ENCODE measurements around the gene DDX27.
A peak's percentile ranks its signal among the peaks of the same experiment; 100 is the strongest.
"Not testable (repeated sequence)": the region's sequence is repeated elsewhere in the genome, so short reads cannot be mapped to it uniquely, and the experiment has no call there.

The DDX27 gene, protein sequence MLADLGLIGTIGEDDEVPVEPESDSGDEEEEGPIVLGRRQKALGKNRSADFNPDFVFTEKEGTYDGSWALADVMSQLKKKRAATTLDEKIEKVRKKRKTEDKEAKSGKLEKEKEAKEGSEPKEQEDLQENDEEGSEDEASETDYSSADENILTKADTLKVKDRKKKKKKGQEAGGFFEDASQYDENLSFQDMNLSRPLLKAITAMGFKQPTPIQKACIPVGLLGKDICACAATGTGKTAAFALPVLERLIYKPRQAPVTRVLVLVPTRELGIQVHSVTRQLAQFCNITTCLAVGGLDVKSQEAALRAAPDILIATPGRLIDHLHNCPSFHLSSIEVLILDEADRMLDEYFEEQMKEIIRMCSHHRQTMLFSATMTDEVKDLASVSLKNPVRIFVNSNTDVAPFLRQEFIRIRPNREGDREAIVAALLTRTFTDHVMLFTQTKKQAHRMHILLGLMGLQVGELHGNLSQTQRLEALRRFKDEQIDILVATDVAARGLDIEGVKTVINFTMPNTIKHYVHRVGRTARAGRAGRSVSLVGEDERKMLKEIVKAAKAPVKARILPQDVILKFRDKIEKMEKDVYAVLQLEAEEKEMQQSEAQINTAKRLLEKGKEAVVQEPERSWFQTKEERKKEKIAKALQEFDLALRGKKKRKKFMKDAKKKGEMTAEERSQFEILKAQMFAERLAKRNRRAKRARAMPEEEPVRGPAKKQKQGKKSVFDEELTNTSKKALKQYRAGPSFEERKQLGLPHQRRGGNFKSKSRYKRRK

DNA sequence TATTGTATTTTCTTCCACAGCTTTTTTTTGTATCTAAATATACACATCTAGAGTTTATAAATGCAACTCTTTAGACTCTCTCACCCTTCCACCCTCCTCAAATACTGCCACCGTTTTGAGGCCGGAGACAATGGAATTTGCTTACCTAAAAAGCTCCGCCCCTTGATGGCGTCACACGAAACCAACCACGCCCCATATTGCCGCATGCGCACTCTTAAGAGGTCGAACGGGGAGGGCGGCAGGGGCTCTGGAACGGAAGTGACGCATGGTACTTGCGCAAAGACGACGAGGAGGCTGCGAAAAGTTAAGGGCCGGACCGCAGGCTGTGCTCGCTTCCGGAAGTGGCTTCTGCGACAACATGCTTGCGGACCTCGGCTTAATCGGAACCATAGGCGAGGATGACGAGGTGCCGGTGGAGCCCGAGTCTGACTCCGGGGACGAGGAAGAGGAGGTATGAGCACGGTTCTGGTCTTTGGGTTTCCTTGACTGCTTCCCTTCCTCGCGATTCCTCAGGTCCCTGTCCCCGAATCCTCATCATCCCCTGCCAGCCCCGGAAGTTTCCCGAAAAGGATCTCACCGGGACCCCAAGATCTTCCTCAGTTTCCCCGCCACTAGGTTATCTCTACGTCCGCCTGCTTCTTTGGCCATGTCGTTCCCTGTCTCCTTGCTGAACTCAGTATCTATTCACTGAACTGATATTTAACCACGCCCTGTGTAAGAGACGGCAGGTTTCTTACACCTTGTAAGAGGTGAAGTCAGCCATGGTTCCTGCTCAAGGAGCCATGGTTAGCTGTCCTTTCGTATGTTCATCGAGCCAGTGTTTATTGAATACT is at the start of gene DDX27:
Gene DDX27, plus strand, starts transcription at position 326 of the 833 bp plus-strand sequence. Its CDS starts 33 bp downstream, at position 359.
- DNase-seq (ENCODE audit: low read depth) = peak; percentile 92

DNA sequence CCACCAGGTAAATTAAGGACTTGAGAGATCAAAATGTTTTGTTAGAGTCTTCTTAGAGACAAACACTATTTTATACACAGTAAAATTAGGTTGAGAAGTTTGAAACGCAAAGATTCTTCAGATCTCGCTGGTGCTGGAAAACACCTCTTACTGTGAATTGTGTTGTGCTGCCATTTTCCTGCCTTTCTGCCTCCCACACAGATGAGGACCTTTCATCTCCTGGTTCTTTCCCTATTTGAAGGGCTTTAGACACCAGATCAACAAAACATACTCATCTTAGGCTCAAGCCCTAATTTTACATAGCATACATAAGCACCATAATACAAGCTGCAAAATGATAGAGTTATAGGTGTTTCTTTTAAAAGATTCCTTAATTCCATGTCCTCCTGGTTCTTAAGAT is 49.7 kb upstream of the DDX27 start:
- no peak for DNase-seq (ENCODE audit: low read depth)

DNA sequence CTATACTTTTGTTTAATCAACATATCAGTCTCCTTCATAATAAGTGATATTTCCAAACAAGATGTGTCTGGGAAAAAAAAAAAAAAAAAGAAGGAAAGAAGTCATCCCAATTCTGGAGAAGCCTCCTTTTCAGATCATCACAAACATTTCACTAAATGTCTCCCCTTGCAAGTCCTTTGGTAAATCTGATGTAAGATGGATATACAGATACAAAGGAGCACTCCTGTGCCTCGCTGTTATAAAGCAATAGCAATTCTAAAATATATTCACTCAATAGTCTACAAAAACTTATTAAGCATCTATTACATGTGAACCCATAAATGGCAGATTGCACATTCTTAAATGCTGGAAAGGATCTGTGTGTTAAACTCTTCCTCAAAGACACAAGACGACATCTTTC is 48.5 kb upstream of the DDX27 start:
- no peak for DNase-seq (ENCODE audit: low read depth)

DNA sequence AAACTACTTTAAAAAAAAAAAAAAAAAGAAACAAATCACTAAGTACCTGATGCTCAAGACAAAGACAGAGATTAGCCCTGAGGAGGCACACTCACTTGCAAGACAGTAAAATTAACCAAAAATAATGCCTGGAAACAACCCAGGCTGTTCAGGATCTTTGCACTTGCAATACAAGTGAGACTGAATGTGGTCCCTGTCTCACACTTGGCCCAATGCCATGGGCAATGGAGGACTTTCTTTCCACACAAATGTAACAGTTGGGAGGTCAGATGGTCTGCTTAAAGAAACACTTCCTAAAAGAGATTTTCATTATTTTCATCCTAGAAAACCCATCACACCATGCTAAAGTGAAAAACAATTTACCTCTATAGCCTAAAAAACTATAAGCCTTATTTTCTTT is 47.3 kb upstream of the DDX27 start:
- DNase-seq (ENCODE audit: low read depth) = no peak

DNA sequence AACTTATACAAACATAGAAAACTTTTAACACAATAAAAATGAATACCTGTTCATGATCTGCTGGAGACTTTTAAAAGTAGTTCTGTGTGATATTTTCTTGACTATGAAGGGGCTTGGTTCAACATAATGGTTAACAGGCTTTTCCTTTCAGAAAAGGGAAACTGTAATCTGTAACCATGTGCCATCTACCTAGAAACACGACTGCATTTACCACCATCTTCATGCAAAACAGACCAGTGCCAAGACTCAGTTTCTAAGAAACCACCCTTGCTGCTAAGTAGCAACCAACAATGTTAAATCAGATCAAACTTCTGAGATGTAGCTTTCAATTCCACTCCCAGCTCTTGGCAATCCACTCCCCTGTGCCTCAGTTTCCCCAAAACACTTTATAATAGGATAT is 46.8 kb upstream of the DDX27 start:
- DNase-seq (ENCODE audit: low read depth) = no peak

DNA sequence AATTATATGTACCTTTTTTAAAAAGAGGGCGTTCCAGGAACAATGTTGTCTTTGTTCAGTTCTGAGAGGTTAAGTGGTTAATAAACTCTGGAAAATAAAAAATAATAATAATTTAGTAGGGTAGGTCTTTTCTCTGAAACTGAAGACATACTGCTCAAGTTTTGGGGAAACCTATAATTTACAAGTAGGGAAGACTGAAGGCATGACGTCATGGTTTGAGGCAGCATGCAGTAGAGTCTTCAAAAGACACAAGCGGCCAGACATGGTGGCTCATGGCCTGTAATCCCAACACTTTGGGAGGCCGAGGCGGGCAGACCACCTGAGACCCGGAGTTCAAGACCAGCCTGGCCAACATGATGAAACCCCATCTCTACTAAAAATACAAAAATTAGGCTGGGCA is 45.0 kb upstream of the DDX27 start:
- DNase-seq (ENCODE audit: low read depth) = no peak

DNA sequence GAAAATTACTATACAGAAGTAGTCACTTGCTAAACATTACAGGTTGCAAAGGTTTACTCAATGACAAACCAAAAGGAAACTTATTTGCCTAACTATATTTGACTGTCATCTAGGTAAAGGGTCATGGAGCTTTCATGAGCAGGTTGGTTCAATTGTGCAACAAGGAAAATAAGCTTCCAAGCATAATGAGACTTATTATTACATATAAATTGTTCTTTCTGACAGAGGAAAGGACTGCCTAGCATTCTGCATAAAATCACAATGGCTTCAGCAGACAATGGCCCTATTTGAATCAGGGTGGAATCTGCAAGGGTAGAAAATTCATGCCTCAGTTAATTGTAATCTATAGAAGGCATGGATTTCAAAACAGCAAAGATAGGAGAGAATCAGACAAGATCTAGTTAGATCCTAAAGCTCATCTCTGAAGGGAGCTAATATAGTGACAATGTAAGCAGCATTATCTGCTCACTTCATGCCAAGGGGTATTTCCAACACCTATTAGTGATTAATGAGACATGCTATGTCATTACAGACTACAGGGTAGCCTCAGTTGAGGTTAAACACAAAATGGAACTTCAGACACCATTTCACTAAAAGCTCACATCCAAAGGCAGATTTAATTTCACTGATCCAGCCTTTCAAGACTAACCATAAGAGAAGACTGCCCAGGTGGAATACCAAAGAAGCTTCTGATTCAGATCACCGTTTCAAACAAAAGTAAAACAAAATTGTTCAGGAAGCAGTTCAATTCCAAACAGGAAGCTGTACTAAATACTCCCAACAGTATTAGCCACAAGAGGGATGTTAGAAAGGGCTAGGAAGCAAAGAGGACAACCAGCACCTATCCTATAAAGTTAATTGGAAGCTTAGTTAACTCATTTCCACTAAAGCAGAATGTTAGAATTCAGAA is 39.6 kb upstream of the DDX27 start:
- no peak for DNase-seq (ENCODE audit: low read depth)

DNA sequence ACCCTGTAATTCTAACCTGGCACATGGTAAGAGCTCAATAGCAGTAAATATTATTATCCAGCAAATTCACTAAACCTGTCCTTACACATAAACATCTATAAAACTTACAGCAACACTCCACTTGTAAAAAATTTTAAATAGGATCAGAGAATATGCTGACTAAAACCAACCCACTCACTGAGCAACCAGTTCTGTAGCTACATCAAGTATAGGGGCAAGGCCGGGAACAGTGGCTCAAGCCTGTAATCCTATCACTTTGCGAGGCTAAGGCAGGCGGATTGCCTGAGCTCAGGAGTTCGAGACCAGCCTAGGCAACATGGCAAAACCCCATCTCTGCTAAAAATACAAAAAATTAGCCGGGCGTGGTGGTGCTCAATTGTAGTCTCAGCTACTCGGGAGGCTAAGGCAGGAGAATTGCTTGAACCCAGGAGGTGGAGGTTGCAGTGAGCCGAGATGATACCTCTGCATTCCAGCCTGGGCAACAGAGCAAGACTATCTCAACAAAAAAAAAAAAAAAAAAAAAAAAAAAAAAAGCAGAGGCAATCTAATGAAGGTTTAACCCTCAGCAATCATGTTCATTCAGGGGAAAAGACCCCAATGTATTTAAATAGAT is 37.8 kb upstream of the DDX27 start:
- no peak for DNase-seq (ENCODE audit: low read depth)

DNA sequence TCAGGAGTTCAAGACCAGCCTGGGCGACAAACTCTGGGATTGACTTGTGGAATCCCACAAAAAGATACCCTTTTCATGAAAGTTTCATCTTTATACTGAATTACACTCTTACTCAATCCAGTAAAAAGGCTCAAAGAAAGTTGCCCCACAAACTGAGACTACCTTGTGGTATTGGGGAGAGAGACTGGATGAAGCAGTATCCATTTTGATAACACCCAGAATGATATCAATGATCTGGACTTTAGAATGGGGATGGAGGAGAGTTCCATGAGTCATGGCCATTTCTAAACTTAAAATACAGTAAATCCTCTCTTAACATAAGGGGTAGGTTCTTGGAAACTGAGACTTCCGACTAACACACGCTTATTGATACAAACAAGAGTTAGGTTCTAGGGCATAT is 35.8 kb upstream of the DDX27 start:
- DNase-seq (ENCODE audit: low read depth) = no peak

DNA sequence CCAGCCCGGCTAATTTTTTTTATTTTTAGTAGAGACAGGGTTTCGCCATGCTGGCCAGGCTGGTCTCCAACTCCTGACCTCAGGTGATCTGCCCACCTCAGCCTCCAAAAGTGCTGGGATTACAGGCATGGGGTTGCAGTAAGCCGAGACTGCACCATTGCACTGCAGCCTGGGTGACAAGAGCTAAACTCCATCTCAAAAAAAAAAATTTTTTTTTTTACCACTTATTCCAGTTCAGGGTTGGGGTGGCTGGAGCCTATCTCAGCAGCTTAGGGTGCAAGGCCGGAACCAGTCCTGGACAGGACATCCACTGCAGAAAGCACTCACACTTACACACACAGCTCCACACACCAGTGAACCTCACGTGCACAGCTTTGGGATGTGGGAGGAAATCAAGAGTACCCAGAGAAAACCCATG is 35.1 kb upstream of the DDX27 start:
- DNase-seq (ENCODE audit: low read depth) = not testable (repeated sequence)

DNA sequence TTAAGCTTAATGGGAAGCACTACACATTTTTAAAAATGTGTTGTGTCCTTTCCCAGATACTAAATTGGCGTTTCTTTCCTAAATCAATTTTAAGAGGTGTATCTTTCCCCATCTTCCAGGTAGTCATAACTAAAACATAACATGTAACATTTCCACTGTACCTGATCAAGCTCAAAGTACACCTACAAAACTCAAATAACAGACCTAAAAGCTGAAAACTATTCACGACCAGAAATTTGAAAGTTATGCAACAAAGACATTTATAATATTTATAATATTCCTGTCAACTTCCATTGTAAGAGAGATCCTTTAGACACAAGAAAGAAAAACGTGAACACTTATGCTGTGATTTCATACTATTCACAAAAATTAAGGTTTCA is 34.5 kb upstream of the DDX27 start:
- DNase-seq (ENCODE audit: low read depth) = no peak

DNA sequence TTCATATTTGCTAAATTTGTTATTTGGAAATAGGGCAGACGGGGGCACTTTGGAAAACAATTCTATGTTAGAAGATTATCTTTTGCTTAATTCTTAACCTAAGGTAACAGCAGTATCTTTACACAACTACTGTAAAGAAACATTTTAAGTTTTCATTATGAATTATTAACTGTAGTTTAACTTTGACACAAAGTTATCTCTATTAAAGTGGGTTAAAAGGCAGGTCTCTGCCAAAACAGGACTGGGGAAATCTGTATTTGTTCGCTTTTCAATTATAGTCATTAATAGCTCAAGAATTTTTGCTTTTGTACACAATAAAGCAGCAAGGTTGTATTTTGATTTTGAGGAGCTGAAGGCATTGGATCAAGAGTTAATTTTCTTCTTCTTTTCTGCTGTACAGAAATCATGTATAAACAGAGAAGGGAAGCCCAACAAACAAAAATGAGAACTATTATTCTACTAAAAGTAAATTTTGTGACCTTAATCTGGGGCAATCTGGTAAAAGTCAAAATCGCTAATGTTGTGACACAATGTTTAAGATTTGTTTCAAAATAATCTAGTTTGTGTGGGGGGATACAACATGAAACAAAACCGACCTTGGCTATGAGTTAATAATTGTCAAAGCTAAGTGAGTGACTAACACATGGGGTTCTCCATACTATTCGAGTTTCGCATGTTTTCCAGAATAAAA is 34.0 kb upstream of the DDX27 start:
- no peak for DNase-seq (ENCODE audit: low read depth)

DNA sequence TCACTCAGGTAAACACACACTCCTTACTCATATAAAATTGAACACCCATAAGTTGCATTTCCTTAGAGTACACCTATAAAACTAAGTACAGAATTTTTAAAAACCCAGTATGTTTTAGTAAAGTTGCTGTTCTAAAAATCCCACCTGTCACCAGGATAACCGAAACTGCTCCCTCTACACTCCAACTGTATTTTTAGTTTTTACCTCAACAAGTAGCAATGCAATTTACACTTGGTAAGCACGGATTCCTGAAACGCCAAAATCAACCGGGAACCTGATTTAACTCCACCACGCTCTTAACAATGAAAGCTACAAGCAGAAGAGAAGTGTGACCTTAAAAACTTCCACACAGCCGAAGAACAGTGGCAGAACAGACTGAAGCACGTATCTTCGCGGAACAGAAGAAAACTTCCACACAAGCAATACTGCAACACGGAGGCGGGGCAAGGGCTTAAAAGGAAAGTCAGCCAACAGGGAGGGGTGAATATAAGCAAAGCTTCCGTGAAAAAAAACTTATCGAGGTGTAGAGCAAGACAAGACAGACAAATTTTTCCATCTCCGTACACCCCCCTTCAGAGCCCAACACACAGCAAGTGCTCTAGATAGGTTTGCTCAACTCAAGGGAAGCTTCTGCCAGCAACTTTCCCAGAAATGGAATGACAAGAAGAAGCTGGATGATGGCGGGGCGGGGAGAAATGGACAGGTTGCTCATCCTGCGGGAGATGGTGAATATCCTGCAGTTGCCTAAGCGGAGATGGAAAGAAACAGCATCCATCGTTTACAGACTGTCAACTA is 32.5 kb upstream of the DDX27 start:
- DNase-seq (ENCODE audit: low read depth) = peak; percentile 26

DNA sequence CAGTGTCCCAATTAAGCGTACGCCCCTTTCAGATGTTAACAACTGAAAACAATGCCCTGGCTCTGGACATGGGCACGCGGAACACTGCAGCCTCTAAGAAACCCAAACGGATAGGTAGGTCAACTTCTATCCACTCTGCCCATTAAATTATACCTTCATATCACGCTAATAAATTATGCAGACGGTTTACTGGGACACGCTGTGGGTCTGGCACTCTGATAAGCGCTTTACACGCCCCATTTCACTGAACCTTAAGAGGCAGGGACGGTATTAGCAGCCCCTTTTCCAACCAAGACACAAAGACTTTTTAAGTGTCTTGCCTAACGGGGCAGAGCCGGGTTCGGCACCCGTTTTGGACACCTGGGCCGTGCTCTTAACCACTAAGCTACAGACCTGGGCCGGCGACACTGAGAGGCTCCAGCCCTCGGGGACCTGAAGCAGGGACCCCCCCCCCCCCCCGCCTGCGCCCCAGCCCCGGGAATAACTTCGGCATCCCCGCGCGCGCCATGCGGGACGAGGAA is 31.8 kb upstream of the DDX27 start:
- no peak for DNase-seq (ENCODE audit: low read depth)

DNA sequence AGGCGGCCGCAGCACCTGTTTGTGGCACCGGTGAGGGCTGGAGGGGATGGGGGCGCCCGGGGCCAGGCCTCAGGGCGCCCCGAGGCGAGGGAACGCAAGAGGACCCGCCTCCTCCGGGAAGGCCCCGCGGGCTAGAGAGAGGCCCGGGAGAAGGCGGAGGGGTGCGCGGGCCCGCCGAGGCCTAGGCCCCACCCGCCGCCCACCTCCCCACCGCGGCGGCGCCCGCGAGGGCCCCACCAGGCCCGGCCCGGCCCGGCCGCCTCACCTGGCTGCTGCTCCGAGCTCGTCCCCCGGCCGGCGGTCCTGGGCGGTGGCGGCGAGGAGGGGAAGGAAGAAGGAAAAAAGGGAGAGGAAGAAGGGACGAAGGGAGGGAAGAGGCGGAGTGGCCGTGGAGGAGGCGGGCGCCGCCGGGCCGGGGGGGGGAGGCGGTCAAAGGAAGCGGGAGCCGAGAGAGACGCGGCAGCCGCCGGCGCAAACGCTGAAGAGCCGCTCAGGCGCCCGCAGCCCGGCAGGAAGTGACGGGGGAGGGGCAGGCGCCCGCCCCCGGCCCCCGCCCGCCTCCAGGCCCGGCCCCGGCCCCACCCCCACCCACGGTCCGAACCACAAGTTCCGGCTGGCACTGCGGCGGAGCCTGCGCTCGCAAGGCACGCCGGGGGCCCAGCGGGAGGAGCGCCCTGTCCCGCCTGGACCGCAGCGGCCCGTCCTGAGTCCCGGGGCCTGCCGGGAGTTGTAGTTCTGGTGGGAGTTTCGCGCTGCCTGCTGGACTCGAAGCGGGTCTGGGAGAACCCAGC is 31.2 kb upstream of the DDX27 start, which contains the start of gene STAU1:
Gene STAU1, minus strand, starts transcription at position 484 of the 791 bp plus-strand sequence. CDS start 22,133 bp downstream, outside the sequence.
- peak; percentile 86 for DNase-seq (ENCODE audit: low read depth)

DNA sequence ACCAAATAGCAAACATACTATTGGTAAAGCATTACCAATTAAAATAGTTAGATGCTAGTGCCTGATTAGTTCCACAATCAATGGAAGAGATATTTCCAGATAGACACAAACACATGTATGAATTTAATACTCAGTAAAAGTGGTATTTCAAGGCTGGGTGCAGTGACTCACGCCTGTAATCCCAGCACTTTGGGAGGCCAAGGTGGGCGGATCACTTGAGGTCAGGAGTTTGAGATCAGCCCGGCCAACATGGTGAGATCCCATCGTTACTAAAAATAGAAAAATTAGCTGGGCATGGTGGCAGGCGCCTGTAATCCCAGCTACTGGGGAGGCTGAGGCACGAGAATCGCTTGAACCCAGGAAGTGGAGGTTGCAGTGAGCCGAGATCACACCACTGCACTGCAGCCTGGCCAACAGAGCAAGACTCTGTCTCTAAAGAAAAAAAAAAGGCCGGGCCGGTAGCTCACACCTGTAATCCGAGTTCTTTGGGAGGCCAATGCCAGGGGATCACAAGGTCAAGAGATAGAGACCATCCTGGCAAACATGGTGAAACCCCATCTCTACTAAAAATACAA is 26.2 kb upstream of the DDX27 start:
- not testable (repeated sequence) for DNase-seq (ENCODE audit: low read depth)

DNA sequence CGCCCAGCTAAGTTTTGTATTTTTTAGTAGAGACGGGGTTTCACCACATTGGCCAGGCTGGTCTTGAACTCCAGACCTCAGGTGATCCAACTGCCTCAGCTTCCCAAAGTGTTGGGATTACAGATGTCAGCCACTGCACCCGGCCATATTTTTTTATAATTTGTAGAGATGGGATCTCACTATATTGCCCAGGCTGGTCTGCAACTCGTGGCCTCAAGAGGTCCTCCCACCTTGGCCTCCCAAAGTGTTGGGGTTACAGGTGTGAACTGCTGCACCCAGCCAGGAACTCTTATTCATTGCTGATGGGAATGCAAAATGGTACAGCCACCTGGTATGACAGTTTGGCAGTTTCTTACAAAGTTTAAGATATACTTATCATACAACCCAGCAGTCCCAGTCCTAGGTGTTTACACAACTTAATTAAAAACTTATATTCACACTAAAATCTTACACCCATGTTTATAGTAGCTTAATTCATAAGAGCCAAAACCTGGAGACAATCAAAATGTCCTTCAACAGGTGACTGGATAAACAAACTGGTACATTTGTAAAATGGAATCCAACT is 19.4 kb upstream of the DDX27 start:
- no peak for DNase-seq (ENCODE audit: low read depth)

DNA sequence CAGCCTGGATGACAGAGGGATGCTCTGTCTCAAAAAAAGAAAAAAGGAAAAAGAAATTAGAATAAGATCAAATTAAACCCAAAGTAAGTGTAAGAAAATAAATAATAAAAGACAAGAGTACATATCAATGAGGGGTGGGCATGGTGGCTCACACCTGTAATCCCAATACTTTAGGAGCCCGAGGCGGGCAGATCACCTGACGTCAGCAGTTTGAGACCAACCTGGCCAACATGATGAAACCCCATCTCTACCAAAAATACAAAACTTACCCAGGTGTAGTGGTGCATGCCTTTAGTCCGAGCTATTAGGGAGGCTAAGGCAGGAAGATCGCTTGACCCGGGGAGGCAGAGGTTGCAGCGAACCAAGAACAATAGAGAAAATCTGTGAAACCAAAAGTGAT is 16.2 kb upstream of the DDX27 start:
- no peak for DNase-seq (ENCODE audit: low read depth)

All from activated gamma-delta T cell treated with anti-CD3 and anti-CD28 coated beads, Interleukin-2, amount 50 U/mL, for 16 hours (primary cell).